Endothelial cell of umbilical vein (primary cell): ENCODE results near the gene ABCB9.

Experiments
- CTCF ChIP-seq, 2 donors: IDR thresholded peaks; 1 replicate in 1 of 2; 2 replicates in 1 of 2; pipeline ENCODE4 v1.5.1; 2011; ENCODE audit warnings: low read length in 2 of 2, mild to moderate bottlenecking in 2 of 2, moderate library complexity in 2 of 2, control low read depth in 1 of 2, inconsistent platforms in 1 of 2, low read depth in 1 of 2; ENCODE audit not compliant: insufficient read depth in 1 of 2; ENCODE audit errors: extremely low read depth in 1 of 2
- POLR2A ChIP-seq: IDR thresholded peaks from 2 replicates; pipeline ENCODE4 v1.6.1; 2012; ENCODE audit warnings: low read depth, mild to moderate bottlenecking, control low read depth, low read length

GRCh38 chr12:122996188-122996601 lies 29.9 kb upstream of the ABCB9 start:
- TF ChIP-seq POLR2A, result no peak
- no peak for TF ChIP-seq CTCF (IDR thresholded peaks at IDR 0.05; ENCODE audit: extremely low read depth in 1 of 2, insufficient read depth in 1 of 2, low read depth in 1 of 2, low read length in 2 of 2)
